GM21786 (cell line): Measurements from ENCODE around the gene MCCC1.
"Not testable (repeated sequence)": the region's sequence is repeated elsewhere in the genome, so short reads cannot be mapped to it uniquely, and the experiment has no call there.

Experiments used
- ATAC-seq: cut with Tn5 transposase; IDR thresholded peaks from one replicate; pipeline ENCODE4 v1.9.1; 2021; ENCODE audit not compliant: unreplicated experiment

Gene MCCC1

DNA sequence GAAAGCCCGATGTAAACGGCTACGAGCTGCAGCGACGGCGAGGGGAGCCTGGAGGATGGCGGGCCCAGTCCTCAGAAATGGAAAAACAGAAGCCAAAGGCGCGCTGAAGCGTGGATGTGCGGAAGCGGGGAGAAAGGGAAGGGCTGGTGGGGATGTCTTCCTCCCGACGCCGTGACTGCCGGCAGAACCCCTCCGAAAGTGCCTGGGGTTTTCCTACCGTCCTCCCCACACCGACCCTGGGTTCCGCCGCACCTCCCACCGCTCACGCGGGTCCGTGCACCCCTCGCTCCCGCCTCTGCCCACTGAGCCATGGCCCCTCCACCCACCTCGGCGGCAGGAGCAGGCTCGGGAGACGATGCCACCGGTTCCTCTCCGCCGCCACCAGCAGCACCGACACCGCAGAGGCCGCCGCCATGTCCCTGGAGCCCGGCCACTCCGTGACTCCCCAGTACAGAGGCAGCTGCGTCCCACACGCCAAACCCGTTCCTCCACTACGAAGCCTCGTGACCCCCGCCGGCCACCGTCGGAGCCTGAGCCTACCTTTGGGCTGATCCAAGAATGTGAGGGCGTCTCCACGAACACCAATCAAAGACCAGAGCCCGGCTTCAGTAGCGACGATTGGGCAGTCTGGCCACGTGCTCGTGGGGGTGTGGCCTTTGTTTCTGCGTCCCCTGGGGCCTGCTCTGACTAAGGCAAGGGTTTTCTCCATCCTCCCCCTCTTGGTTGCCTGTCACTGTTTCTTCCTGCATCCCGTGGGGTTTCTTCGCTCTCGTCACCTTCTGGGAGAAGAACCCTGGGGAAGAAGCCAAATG lies at the start of gene MCCC1:
MCCC1 (minus strand) TSS at position 471 of the 812 bp plus-strand sequence; CDS start at position 415, 56 bp downstream.
- peak; percentile 99 for ATAC-seq

DNA sequence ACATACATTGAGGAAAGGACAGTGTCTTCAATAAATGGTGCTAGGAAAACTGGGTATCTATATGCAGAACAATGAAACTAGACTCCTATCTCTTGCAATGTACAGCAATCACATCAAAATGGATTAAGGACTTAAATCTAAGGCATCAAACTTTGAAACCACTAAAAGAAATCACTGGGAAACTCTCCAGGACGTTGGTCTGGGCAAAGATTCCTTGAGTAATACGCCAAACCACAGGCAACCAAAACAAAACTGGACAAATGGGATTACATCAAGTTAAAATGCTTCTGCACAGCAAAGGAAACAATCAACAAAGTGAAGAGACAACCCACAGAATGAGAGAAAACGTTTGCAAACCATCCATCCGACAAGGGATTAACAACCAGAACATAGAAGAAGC lies 48.8 kb upstream of the MCCC1 start:
- no peak for ATAC-seq

GRCh38 chr3:183144363-183144762 lies 45.1 kb upstream of the MCCC1 start:
- ATAC-seq = no peak

- no peak for ATAC-seq
These were observed 42.9 kb upstream of the MCCC1 start for GRCh38 chr3:183142199-183142598.

DNA sequence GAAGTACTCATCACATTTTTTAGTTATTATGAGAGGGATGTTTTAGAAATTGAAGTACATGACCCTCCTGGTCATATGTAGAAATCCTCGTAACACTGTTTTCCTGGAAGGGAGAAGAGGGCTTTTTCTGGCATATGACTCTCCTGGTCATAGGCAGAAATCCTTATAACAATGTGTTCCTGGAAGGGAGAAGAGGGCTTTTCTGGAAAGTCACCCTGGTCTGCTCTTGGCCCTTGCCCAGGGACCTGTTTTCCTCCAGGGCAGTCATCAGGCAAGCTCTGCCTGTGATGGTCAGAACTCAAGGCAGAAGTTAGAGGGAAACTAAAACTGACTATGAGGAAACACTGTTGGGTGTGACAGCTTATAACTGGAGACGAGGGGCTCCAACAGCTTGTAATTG lies 35.5 kb upstream of the MCCC1 start:
- no peak for ATAC-seq

GRCh38 chr3:183132409-183132808 lies 33.1 kb upstream of the MCCC1 start:
- ATAC-seq = no peak

GRCh38 chr3:183131735-183132134 lies 32.4 kb upstream of the MCCC1 start:
- no peak for ATAC-seq

GRCh38 chr3:183131186-183131725 lies 32.0 kb upstream of the MCCC1 start:
- ATAC-seq = no peak

GRCh38 chr3:183129243-183129642 lies 29.9 kb upstream of the MCCC1 start:
- no peak for ATAC-seq

GRCh38 chr3:183128709-183129108 lies 29.4 kb upstream of the MCCC1 start:
- no peak for ATAC-seq

- ATAC-seq = no peak
These were observed 24.6 kb upstream of the MCCC1 start for GRCh38 chr3:183123891-183124290.

- no peak for ATAC-seq
These were observed 23.1 kb upstream of the MCCC1 start for GRCh38 chr3:183122257-183122932.

DNA sequence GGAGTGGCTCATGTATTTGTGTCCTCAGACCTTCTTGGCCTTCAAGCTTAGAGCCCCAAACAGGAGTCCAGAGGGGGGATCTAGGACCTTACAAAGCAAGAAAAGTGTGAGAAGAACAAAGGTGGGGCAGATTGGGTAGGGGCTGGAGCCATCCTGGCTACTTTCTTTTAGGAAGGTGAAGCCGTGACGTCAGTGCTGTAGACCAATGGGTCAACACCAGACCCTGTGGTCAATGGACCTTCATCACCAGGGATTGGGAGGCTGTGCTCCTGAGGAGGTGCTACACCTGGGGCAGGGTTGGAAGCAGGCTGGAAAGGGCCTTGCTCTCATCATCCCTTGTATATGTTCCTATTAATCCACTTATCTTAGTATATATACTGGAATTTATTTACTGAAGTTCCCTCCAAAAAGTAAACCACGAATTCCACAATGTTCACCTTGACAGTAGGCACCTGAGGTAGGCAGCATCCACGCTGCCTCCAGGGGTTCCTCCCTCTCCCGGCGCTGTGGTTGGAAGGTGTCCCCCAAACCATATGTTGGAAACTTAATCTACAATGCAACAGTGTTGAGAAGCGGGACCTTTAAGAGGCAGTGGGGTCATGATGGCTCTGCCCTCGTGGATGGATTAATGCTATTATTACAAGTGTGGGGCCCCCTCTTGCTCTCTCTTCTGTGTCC lies 21.4 kb upstream of the MCCC1 start:
- ATAC-seq = no peak

GRCh38 chr3:183117056-183117455 lies 17.8 kb upstream of the MCCC1 start:
- ATAC-seq = no peak

DNA sequence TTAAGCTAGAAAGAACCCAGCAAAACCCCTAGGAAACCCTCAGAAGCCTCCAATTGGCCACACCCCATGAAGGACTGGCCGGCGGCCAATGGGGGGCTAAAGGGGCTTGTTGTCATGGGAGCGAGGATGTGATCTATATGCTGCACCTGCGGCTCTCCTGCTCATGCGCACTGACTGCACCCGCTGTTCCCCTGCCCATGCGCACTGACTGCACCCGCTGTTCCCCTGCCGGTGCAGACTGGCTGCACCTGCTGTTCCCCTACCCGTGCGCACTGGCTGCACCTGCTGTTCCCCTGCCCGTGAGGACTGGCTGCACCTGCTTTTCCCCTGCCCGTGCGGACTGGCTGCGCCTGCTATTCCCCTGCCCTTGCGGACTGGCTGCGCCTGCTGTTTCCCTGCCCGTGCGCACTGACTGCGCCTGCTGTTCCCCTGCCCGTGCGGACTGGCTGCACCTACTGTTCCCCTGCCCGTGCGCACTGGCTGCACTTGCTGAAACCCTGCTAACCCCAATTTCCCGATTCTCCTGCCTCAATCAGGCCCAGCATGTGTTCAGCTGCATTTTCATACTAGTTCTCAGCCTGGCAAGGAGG lies 16.8 kb upstream of the MCCC1 start:
- ATAC-seq = peak; percentile 74

DNA sequence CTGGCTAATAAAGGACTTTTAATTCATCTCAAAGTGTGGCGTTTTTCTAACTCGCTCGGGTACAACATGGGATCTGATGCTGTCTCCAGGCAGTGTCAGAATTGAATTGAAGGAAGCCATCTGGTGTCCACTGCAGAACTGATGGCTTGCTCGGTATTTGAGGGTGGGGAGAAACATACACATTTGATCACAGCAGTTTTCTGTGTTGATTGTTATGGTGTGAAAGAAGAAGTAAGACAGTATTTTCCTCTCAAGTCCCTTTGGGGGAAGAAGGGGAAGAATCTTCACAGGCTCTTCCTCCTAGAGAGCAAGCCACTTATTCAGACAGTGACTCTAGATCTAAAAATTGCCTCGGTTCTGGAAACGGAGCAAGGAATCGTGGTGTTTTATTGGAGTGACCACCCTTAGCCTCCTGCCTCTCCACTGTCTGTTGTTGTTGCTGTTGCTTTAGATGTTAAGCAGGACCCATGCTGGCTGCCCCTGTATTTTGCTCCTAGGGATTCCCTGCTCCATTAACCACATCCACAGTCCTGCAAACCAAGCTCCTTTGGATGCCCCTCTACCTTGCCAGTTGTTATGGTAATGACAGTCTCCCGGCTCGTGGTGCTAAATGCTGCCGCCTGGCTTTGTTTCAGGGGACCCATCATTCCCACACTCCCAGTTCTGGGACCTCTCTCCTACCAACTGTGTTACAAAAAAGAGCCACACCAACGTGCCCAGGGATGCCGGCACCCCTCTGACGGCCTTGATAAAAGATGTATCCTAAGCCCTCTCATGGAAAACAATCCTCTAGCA lies 15.3 kb upstream of the MCCC1 start:
- no peak for ATAC-seq

DNA sequence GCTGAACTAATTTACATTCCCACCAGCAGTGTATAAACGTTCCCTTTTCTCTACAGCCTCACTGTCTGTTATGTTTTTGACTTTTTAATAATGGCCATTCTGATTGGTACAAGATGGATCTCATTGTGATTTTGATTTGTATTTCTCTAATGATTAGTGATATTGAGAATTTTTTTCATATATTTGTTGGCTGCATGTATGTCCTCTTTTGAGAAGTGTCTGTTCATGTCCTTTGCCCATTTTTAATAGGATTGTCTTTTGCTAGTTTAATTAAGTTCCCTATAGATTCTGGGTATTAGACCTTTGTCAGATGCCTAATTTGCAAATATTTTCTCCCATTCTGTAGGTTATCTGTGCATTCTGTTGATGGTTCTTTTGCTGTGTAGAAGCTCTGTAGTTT lies 10.6 kb upstream of the MCCC1 start:
- not testable (repeated sequence) for ATAC-seq

- no peak for ATAC-seq
These were observed 9.2 kb upstream of the MCCC1 start for GRCh38 chr3:183108470-183108869.

- no peak for ATAC-seq
These were observed 8.7 kb upstream of the MCCC1 start for GRCh38 chr3:183108001-183108449.

DNA sequence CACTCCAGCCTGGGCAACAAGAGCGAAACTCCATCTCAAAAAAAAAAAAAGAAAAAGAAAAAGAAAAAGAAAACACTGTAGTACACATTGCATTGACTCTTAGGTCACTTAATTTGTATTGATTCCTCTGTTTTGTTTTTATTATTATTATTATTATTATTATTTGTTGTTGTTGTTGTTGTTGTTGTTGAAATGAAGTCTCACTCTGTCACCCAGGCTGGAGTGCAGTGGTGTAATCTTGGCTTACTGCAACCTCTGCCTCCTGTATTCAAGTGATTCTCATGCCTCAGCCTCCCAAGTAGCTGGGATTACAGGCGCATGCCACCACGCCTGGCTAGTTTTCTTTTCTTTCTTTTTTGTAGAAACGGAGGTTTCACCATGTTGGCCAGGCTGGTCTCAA lies 8.1 kb upstream of the MCCC1 start:
- ATAC-seq = not testable (repeated sequence)
